HG03139 (cell line): ENCODE measurements around the gene NT5E.

Experiments
- ATAC-seq: cut with Tn5 transposase; IDR thresholded peaks from one replicate; pipeline ENCODE4 v1.9.1; 2021; ENCODE audit not compliant: unreplicated experiment

NT5E gene

DNA sequence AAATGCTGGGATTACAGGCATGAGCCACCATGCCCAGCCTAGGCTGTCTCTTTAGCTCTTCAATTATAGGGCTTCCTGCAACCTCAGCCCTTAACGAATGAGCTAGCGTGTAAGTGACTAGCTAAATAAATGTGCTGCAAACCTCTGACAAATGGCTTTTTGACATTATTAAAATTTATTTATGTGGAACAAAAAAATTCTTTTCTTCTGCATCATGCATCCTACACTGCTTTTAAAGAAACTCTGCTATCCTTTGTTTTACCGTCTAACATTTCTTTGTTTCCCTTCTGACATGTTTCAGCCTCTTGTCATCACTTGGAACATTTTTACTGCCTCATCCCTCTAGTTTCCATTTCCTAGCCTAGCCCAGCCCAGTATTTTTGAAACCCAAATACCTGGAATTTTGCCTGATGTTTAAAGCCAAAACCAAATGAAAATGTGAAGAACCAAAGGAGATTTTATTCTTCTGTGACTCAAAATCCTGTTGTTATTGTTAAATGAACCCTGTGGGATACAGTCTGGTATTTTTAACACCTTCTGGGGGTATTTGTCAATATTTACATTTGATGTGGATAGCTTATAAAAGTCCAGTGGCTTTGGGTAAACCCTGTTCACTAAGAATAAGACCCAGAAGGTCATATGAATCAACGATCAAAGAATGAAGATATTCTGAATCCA is 9.5 kb downstream of the NT5E start:
- no peak for ATAC-seq

GRCh38 chr6:85460154-85460920 is 10.5 kb downstream of the NT5E start:
- no peak for ATAC-seq

GRCh38 chr6:85460921-85461797 is 11.3 kb downstream of the NT5E start:
- ATAC-seq = peak; percentile 69

DNA sequence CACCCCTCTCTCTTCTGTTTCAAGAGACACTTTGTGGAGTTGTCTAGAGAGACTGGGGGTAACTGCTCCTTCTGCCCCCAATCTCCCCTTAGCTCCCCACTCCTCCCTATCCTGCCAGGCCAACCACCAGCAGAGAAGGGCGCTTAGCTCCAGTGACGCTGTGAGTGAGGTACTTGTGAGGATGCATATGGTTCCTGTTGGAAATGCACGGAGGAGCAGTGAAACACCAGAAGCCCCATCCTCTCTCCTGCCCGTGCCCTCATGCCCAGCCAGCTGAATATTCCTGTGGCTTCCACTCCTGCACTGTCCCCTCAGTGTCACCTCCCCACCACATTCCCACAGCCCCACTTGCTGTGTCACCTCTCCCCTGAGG is 11.9 kb downstream of the NT5E start:
- ATAC-seq = peak; percentile 4

- no peak for ATAC-seq
Measured at GRCh38 chr6:85462673-85463072, 12.8 kb downstream of the NT5E start.

DNA sequence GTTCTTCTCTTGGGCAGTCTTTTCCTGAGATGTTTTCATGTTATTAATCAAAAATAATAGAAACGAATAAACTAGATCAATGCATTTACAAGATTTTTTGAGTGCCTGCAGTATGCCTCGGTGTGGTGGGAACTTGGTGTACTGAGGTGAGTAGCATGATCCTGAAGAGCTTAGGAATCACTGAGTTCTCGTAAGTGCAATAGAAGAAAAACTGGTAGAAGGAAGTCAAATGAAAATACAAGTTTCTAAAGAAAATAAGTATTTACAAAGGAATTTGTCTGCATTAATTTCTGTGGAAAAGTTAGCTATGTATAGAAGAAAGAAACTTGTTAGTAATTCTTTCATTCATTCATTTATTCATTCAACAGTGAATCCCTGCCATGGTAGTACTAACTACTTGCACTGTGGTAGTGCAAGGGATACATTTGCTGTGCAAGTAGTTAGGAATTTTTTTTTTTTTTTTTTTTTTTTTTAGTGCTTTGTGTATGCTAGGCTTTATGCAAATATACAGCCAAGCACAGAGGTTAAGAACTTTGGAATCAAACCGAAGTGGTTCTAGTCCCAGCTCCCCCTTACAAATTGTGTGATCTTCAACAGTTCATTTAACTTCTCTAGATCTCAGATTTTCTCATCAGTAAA is 13.9 kb downstream of the NT5E start:
- no peak for ATAC-seq

- ATAC-seq = no peak
Measured at GRCh38 chr6:85464260-85464644, 14.4 kb downstream of the NT5E start.

- ATAC-seq = no peak
Measured at GRCh38 chr6:85464722-85465150, 14.9 kb downstream of the NT5E start.

GRCh38 chr6:85465762-85466161 is 15.9 kb downstream of the NT5E start:
- peak; percentile 36 for ATAC-seq

GRCh38 chr6:85468326-85468725 is 18.4 kb downstream of the NT5E start:
- ATAC-seq = no peak

GRCh38 chr6:85469276-85470022 is 19.6 kb downstream of the NT5E start:
- no peak for ATAC-seq

DNA sequence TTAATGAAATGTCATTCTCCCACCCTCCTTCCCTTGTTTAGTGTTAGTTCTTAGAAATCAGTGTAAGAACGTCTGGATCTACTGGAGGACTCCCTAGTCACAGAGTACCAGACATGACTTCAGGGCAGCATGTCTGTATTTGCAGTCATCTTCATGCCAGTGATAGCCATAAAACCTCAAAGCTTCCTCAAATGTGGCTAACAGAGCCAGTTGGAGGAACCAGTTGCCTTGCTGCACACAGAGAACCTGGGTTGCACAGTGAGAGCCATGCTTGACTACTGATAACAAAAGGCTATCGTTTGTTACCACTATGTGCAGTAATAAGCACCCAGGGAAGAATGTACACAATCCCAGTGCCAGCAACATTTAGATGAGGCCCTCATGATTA is 20.1 kb downstream of the NT5E start:
- no peak for ATAC-seq

DNA sequence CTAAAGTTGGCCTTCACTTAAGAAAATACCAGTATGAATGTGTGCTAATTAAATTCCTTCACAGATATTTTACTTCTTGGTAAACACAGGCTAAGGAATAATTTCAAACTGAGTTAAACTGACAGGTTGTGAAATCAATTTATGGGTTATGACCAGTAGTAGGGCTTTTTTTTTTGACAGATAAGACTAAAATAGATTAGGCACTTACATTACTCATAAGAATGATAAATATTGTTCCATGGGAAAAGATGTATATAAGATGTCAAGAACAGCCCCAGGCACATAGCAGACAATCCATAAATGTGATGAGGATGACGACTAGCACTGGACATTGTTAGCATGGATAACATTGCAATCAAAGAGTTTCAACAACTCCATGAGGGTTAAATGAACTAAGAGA is 22.9 kb downstream of the NT5E start:
- ATAC-seq = no peak

GRCh38 chr6:85473748-85474147 is 23.9 kb downstream of the NT5E start:
- ATAC-seq = no peak

DNA sequence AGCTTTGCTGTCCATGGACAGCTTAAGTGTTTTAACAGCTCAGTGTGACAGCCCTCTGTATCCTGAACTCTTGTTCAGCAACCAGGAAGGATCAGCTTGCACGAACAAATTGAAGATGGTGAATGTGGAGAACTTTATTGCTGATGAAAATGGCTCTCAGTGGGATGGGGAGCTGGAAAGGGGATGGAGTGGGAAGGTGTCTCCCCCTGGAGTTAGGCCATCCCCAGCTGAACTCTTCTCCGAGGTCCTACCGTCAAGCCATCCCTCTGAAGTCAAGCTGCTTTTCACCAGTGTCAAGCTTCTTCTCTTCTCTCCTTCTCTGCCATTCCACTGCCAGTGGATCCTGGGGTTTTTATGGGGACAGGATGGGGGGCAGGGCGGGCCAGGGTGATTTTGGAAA is 26.6 kb downstream of the NT5E start:
- ATAC-seq = no peak

- no peak for ATAC-seq
Measured at GRCh38 chr6:85479208-85479607, 29.3 kb downstream of the NT5E start.

GRCh38 chr6:85482206-85482904 is 32.5 kb downstream of the NT5E start:
- no peak for ATAC-seq

DNA sequence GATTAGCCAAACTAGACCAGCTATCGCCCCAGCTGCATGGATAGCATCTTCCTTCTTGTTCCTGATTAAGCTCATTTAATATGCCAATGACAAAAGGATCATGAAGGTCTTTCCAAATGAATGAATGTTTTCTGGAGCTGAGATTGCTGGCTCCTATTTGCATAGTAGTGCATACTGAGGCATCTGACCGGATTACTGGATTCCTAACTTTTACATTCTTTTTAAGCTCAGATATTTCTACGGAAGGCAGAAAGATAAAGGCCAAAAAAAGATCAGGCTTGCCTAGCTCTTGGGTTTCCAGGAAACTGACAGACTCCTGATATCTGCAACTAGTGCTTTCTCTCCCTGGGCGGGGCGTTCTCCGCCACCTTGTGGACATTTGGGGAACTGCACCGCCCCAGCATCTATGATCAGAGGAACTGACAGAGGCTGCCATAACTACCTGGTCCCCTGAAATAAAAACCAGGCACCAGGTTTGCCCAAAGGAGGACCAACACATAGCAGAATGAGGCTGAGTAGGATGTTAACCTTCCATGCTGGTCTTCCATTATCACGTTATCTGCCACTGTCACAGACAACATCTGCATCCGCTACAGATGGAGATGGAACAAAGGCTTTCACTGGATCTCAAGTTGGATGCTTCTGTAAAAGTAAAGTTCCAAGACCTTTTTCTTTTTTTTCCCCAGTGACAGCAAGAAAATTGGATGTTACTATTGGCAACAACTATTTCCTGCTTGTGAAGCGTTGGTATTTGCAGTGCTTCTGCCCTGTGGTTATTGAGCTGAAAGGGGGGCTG is 33.2 kb downstream of the NT5E start:
- peak; percentile 86 for ATAC-seq

DNA sequence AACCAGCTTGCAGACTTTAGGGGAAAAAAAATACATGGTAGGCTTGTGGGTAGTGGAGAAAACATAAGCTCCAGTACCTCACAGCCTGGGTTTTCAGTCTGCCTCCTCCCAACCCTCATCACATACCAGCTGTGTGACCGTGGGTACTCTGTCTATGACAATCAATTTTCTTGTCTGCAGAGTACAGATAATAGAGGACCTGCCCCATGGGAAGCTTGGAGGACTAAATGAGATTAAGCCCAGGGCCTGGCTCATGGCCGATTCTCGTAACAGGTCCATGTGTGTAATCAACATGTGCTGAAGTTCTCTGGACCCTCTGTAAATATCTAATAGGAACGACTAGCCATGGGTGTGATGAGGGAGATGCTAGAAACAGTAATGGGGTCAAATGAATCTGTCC is 34.0 kb downstream of the NT5E start:
- no peak for ATAC-seq
